D721Med (cell line): Measurements from ENCODE around the gene ZDHHC13.

Source experiments
- DNase-seq: peaks from one replicate; pipeline ENCODE4 v3.0.0; 2011; ENCODE audit warnings: low spot score; ENCODE audit not compliant: insufficient read length
- FAIRE-seq: peaks from 2 replicates; lab custom pipeline; 2011; peaks lifted over from hg19 to GRCh38; lab: Jason Lieb, UNC
- TF ChIP-seq, protein P1 (sequence below): IDR thresholded peaks from 2 replicates; pipeline ENCODE4 v1.5.1; 2012; ENCODE audit warnings: mild to moderate bottlenecking, control low read depth; ENCODE audit not compliant: insufficient read depth; ENCODE audit errors: missing control alignments

The ZDHHC13 gene

DNA sequence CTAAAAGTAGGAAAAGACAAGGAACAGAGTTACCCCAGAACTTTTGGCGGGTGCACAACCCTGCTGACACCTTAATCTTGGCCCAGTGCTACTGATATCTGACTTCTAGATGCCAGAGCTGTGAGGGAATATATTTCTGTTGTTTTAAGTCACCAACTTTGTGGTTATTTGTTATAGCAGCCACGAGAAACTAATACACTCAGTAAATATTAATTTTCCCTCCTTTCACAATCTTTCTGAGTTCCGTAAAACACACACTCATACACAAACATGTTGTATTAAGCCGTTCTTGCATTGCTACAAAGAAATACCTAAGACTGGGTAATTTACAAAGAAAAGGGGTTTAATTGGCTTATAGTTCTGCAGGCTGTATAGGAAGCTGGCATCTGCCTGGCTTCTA lies 16.1 kb upstream of the ZDHHC13 start:
- TF ChIP-seq, protein P1, sequence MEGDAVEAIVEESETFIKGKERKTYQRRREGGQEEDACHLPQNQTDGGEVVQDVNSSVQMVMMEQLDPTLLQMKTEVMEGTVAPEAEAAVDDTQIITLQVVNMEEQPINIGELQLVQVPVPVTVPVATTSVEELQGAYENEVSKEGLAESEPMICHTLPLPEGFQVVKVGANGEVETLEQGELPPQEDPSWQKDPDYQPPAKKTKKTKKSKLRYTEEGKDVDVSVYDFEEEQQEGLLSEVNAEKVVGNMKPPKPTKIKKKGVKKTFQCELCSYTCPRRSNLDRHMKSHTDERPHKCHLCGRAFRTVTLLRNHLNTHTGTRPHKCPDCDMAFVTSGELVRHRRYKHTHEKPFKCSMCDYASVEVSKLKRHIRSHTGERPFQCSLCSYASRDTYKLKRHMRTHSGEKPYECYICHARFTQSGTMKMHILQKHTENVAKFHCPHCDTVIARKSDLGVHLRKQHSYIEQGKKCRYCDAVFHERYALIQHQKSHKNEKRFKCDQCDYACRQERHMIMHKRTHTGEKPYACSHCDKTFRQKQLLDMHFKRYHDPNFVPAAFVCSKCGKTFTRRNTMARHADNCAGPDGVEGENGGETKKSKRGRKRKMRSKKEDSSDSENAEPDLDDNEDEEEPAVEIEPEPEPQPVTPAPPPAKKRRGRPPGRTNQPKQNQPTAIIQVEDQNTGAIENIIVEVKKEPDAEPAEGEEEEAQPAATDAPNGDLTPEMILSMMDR, result no peak
- FAIRE-seq, result no peak
- DNase-seq, result no peak

GRCh38 chr11:19101796-19102520 lies 15.0 kb upstream of the ZDHHC13 start:
- FAIRE-seq (no peak), DNase-seq (no peak)
- TF ChIP-seq, protein P1, result no peak

GRCh38 chr11:19102521-19102900 lies 14.5 kb upstream of the ZDHHC13 start:
- TF ChIP-seq, protein P1, result no peak
- FAIRE-seq, result no peak

DNA sequence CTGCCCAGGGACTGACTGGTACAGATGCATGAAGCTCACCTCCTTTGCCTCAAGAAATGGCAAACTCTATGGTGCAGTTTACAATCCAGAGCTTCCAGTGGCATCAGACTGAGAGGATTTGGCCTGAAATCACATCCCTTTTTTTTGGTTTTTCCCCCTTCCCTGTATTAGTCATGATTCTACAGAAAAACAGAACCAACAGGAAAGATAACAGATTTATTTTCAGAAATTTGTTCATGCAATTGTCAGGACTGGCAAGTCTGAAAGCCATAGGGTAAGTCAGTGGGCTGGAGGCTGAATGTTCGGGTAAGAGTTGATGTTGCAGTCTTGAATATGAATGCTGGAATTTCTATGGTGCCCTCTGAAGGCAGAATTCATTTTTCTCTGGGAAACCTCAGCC lies 12.0 kb upstream of the ZDHHC13 start:
- TF ChIP-seq, protein P1, result no peak

More at GRCh38 chr11:19102521-19102900, 14.5 kb upstream of the ZDHHC13 start:
- DNase-seq, result no peak

DNA sequence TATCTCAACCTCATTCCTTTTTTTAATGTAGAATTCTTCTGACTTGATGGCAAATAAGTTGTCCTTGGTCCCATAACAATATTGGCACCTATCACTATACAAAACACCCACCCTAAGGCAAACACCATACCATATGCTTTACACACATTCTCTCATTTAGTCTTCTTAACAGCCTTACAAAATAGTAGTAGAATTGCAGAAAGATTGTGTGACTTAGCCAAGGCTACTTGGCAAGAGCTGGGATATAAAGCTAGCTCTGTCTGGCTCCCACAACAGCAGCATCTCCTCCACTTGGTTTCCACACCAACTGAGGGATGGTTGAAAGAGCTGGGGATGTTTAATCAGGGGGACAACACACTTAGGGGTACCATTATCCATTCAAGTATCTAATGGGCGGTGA lies 9.8 kb upstream of the ZDHHC13 start:
- TF ChIP-seq, protein P1, result no peak
- no peak for DNase-seq
- FAIRE-seq, result no peak

More for the DNA sequence above, 12.0 kb upstream of the ZDHHC13 start:
- DNase-seq, result no peak
- no peak for FAIRE-seq

- FAIRE-seq (no peak), DNase-seq (no peak)
- TF ChIP-seq, protein P1, result no peak
Observed at GRCh38 chr11:19110295-19110694, 6.7 kb upstream of the ZDHHC13 start.

DNA sequence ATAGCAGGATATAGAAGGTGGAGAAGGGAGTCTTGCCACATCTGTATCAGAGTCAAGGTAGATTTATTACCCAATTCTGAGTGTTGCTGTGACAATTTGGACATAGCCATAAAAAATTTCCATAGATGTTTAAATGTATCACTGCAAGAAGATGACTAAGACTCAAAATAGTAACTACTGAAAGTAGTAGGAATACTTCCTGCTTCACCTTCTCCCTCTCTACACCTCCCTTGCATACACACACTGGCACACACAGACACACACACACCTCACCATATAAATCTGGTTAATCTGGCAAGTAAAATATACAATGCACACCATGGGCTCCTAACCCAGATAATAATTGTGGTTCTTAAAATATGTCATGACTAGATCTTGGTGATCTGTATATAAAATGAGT lies 5.2 kb upstream of the ZDHHC13 start:
- no peak for FAIRE-seq
- DNase-seq, result no peak
- TF ChIP-seq, protein P1, result no peak
